ENCODE results near the gene NUAK1.

GRCh38 chr12:106133136-106134087, 5.3 kb downstream of the NUAK1 start:
- TF ChIP-seq, protein P1, sequence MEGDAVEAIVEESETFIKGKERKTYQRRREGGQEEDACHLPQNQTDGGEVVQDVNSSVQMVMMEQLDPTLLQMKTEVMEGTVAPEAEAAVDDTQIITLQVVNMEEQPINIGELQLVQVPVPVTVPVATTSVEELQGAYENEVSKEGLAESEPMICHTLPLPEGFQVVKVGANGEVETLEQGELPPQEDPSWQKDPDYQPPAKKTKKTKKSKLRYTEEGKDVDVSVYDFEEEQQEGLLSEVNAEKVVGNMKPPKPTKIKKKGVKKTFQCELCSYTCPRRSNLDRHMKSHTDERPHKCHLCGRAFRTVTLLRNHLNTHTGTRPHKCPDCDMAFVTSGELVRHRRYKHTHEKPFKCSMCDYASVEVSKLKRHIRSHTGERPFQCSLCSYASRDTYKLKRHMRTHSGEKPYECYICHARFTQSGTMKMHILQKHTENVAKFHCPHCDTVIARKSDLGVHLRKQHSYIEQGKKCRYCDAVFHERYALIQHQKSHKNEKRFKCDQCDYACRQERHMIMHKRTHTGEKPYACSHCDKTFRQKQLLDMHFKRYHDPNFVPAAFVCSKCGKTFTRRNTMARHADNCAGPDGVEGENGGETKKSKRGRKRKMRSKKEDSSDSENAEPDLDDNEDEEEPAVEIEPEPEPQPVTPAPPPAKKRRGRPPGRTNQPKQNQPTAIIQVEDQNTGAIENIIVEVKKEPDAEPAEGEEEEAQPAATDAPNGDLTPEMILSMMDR (IDR thresholded peaks at IDR 0.05; ENCODE audit: insufficient read depth, low read length, poor library complexity, severe bottlenecking), result no peak
- no peak for TF ChIP-seq EZH2phosphoT487 (conservative IDR thresholded peaks at IDR 0.05; ENCODE audit: low read length)

All from SU-DHL-6 (cell line).